GM19025 (cell line): ENCODE results near the gene DBH.
"Not testable (repeated sequence)": the region's sequence is repeated elsewhere in the genome, so short reads cannot be mapped to it uniquely, and the experiment has no call there.

Experiments
- ATAC-seq: cut with Tn5 transposase; IDR thresholded peaks from one replicate; pipeline ENCODE4 v1.9.1; 2021; ENCODE audit warnings: mild to moderate bottlenecking, low read depth, moderate library complexity; ENCODE audit not compliant: unreplicated experiment

The DBH gene

GRCh38 chr9:133658442-133659431 lies 22.6 kb downstream of the DBH start:
- no peak for ATAC-seq

GRCh38 chr9:133659516-133659915 lies 23.4 kb downstream of the DBH start:
- ATAC-seq, result no peak

GRCh38 chr9:133661846-133662540 lies 25.8 kb downstream of the DBH start:
- ATAC-seq, result no peak

GRCh38 chr9:133664173-133665050 lies 28.2 kb downstream of the DBH start:
- no peak for ATAC-seq

- no peak for ATAC-seq
Observed at GRCh38 chr9:133665096-133665495, 28.9 kb downstream of the DBH start.

- ATAC-seq, result no peak
Observed at GRCh38 chr9:133665535-133665934, 29.4 kb downstream of the DBH start.

GRCh38 chr9:133666387-133666786 lies 30.2 kb downstream of the DBH start:
- ATAC-seq, result no peak

DNA sequence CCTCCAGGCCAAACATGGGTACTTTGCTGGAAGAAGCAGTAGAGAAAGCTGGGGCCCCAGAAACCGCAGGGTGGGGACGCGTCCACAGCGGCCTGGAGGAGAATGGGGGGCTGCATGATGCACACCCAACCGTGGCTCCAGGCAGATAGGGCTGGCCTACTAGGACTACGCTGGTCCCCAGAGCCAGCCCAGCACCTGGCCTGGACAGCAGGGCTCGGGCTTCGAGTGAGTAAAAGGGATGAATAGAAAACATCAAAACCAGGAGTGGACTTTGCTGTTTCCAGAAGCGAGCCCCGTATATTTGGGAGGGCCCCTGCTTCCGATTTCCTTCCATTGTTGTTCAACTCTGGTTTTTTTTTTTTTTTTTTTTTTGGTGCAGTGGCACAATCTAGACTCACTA lies 30.7 kb downstream of the DBH start:
- no peak for ATAC-seq

DNA sequence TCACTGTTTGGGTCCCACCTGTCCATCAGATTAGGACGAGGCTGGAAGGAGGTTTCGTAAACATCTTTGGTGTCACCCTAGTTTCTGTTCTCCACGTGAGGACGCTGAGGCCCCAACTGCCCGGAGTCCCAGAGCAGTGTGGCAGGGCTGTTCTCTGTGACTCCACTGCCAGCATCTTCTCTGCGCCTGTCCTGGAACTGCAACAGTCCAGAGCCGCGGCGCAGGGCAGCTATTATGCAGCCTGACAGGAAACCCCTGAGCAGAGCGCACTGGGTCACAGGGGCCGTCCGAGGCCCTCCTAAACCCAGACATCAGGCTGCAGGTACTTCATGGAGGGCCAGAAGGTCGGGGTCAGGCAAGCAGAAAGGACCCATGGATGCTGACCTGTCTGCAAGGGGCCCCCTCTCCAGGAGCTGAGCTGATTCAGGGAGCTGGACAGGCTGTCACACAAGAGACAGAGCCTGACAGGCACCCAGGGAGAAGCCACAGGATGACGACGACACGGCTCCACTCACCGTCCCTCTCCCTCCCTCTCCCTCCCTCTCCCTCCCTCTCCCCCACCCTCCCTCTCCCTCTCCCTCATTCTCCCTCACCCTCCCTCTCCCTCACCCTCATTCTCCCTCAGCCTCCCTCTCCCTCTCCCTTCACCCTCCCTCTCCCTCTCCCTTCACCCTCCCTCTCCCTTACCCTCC lies 31.7 kb downstream of the DBH start:
- no peak for ATAC-seq

GRCh38 chr9:133669182-133669801 lies 33.1 kb downstream of the DBH start:
- no peak for ATAC-seq

GRCh38 chr9:133670466-133670865 lies 34.3 kb downstream of the DBH start:
- ATAC-seq, result no peak

DNA sequence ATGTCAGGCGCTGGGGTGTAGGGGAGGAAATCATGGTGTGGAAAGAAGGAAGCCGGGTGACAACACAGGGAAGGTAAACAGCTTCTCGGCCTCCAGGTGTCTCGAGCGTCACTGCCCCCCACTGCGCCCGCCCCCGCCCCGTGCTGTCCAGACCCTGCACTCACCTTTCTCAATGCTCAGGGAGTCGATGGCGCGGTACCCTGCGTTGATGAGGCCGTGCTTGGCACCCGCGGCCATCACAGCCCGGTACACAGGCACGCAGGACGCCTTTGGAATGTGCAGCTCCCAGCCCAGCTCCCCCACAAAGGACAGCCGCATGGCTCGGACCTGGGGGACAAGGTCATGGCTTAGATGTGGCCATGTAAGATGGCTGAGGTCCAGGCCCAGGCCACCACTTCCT lies 35.2 kb downstream of the DBH start:
- no peak for ATAC-seq

DNA sequence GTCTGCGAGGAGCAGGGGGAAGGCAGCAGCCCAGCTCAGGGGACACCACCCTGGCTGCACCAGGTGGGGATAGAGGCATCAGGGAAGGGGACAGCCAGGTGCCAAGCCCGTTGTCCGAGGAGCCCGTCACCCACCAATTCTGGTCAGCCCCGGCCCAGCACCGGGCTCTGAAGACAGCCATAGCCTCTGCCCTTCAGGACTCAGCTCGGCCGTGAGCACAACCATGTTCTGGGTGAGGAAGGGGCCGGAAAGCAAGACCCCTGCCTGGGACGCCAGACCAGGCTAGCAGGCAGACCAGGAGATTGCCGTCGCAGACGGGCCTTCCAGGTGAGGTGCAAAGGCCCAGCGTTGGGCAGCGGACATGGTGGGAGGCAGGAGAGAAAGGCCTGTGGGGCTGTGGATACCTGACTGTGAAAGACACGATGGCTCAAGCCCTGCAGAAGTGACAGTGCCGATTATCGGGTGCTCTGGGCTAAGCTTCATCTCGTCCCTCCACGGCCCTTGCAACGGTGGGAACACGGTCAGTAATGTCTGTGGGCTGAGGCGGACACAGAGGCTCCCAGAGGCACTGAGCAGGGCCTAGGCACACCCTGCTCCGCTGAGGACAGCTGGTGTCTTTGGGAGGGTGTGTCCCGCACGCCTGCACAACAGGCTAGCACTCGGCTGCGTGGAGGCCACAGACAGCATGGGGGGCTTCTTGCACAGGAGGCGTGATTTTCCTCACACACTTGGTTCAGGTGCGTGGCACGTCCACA lies 36.5 kb downstream of the DBH start:
- ATAC-seq, result no peak

- ATAC-seq, result no peak
Observed at GRCh38 chr9:133673258-133673655, 37.1 kb downstream of the DBH start.

- ATAC-seq, result no peak
Observed at GRCh38 chr9:133674091-133674490, 37.9 kb downstream of the DBH start.

DNA sequence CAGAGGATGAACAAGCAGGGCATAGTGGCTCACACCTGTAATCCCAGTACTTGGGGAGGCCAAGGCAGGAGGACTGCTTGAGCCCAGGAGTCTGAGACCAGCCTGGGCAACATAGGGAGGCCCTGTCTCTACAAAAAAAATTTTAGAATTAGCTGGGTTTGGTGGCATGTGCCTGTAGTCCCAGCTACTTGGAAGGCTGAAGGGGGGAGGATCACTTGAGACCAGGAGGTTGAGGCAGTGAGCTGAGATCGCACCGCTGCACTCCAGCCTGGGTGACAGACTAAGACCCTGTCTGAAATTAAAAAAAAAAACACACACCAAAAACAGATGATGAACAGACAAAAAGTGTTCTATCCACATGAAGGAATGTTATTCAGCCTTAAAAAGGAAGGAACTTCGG lies 39.6 kb downstream of the DBH start:
- not testable (repeated sequence) for ATAC-seq

GRCh38 chr9:133676450-133676849 lies 40.3 kb downstream of the DBH start:
- ATAC-seq, result no peak

DNA sequence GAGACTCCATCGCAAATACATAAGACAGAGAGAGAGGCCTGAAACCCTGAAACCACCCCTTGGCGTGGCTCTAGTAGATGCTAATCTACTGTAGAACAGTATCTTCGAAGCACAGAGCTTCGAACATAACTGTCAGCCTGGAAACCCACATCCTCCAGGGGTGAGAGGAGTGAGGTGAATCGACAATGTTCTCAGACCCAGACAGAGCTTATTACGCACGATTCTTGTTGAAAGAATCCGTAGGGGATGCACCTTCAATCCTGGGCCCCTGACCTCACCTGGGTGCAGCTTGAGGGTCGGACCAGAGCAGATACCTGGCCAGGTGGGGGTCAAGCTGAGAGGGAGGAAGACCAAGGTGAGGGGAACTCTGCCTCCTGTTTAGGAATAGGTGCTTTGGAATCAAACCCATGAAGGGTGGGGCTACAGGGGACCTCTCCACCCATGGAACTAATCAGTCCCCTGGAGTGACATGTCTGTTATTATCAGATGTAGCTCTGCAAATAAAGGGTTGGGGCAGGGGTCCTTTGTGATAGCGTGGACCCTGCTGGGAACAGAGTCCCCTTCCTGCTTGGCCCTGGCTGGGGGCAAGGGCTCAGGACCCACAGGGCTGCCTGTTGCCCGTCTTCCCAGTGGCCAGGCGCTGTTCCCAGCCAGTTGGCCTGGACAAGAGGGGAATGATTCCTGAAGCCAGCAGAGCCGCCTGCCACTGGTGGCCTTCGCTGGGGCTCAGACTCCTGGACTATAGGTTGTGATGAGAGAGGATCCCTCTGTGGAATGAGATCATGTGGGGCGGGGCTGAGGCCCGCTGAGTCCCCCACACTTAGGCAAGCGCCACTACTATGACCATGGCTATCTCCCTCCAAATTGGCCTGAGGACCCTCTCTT lies 41.2 kb downstream of the DBH start:
- no peak for ATAC-seq
